ENCODE measurements around the gene IL17RC. TPM values are rescaled to one million over a fixed set of nuclear protein-coding genes. Genes with fewer than 3 reads are reported as not detected.

Gene IL17RC
- total RNA-seq, 4 donors from 2014 or later: 9.7 to 63.7 (median 33.9) TPM

DNA sequence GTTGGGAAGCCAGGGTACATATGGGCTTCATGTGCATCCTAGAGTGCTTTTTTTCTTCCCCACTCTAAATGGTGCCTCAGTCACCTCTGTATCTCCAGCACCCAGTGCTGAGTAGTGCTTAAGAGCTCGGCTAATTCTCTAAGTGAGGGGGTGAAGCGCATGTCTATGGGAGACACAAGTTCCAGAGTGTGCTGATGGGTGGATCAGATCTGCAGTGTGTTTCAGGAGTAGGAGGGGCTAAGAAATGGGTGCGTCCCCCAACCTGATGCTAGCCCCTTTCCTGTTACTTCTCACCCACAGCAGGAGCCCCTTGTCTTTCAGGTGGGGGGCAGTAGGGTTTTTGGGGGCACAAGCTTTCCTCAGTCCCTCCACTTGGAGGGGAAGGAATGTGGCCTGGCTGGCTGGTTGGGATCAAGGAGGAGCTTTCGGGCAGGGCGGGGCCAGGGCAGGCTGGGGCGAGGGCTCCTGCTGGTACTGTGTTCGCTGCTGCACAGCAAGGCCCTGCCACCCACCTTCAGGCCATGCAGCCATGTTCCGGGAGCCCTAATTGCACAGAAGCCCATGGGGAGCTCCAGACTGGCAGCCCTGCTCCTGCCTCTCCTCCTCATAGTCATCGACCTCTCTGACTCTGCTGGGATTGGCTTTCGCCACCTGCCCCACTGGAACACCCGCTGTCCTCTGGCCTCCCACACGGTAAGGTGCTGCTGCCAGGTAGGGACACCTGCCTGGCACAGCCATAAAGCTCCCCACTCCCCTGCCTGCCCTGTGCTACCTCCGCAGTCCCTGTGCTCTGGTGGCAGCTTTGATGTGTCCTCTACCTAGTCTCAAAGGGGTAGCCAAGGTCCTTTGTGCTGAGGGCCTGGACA, 14.3 kb upstream of the IL17RC start, which contains the start of gene IL17RE:
Gene IL17RE, plus strand, starts transcription at position 477 of the 866 bp plus-strand sequence. Its CDS starts 85 bp downstream, at position 562.
- Histone ChIP-seq H3K4me1 (no peaks in the 10 kb centered on the region), H3K27me3 (no peaks in the 10 kb centered on the region), H3K36me3 (no peaks in the 10 kb centered on the region), H3K9me3 (no peaks in the 10 kb centered on the region), H3K4me3 (no peak within 1 kb of the TSS), H3K27ac (peak within 1 kb of the TSS; percentile 10 to 16)
- TF ChIP-seq, protein P1, sequence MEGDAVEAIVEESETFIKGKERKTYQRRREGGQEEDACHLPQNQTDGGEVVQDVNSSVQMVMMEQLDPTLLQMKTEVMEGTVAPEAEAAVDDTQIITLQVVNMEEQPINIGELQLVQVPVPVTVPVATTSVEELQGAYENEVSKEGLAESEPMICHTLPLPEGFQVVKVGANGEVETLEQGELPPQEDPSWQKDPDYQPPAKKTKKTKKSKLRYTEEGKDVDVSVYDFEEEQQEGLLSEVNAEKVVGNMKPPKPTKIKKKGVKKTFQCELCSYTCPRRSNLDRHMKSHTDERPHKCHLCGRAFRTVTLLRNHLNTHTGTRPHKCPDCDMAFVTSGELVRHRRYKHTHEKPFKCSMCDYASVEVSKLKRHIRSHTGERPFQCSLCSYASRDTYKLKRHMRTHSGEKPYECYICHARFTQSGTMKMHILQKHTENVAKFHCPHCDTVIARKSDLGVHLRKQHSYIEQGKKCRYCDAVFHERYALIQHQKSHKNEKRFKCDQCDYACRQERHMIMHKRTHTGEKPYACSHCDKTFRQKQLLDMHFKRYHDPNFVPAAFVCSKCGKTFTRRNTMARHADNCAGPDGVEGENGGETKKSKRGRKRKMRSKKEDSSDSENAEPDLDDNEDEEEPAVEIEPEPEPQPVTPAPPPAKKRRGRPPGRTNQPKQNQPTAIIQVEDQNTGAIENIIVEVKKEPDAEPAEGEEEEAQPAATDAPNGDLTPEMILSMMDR (IDR thresholded peaks at IDR 0.05): no peak
- no peak for TF ChIP-seq POLR2A (IDR thresholded peaks at IDR 0.05)
- intact Hi-C loops (cut with DNase I; ENCODE audit: low total_unique reads): no loop called here
- no peak for DNase-seq

DNA sequence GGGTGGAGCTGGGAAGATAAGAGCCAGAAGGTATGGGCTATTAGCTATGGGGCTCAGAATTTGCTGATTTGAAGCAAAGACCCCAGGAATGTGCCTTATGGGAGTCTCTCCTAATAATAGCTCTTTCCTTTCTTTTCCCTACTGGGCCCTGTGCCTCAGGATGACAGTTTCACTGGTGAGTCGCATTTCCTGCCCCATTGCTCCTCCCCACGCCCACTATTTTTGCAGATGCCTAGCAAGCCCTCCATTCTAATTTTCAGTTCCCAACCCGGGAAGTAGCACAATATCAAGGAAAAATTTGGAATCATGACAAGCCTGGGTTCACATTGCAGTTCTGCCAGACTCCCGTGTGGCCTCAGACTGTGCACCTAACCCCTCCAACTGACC, 13.7 kb upstream of the IL17RC start:
- H3K9me3 ChIP-seq: no peaks in the 10 kb centered on the region
- TF ChIP-seq, protein P1 (IDR thresholded peaks at IDR 0.05): no peak
- TF ChIP-seq POLR2A (IDR thresholded peaks at IDR 0.05): no peak
- intact Hi-C loops (cut with DNase I; ENCODE audit: low total_unique reads): no loop called here
- DNase-seq: no peak
- no peaks in the 10 kb centered on the region for H3K4me1 ChIP-seq
- H3K36me3 ChIP-seq: no peaks in the 10 kb centered on the region
- H3K27me3 ChIP-seq: no peaks in the 10 kb centered on the region
- H3K27ac ChIP-seq: peak overlapping the region; percentile 10 to 16
- no peak overlapping the region for H3K4me3 ChIP-seq

DNA sequence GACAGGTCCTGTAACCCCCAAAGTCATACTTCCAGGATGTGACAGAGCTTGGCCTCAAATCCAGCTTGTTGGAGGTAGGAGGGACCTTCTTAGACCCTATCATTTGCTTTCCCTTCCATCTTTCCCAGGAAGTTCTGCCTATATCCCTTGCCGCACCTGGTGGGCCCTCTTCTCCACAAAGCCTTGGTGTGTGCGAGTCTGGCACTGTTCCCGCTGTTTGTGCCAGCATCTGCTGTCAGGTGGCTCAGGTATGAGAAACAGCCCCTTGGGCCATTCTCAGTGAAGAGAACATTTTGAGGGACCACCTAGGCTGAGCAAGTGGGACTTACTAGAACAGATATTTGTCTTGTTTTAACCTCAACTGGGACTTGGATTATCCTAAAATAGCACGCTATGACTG, 13.0 kb upstream of the IL17RC start:
- intact Hi-C loops (cut with DNase I; ENCODE audit: low total_unique reads): no loop called here
- no peak for DNase-seq
- H3K4me3 ChIP-seq: no peak overlapping the region

DNA sequence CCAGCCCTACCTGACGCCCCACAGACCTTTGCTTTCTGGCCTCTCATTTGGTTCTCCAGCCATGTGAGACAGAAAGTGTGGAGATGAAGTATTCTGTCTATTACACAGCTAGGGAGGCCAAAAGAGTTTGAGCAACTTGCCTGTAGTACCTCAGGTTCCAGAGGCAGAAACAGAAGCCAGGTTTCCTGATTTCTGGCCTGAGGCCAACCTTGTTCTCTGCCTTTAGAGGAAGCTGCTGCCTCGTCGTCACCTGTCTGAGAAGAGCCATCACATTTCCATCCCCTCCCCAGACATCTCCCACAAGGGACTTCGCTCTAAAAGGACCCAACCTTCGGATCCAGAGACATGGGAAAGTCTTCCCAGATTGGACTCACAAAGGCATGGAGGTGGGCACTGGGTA, 10.4 kb upstream of the IL17RC start:
- intact Hi-C loops (cut with DNase I; ENCODE audit: low total_unique reads): no loop called here
- DNase-seq: no peak
- TF ChIP-seq, protein P1 (IDR thresholded peaks at IDR 0.05): no peak
- TF ChIP-seq POLR2A (IDR thresholded peaks at IDR 0.05): no peak

More for the DNA sequence above, 13.0 kb upstream of the IL17RC start:
- Histone ChIP-seq H3K27me3 (no peaks in the 10 kb centered on the region), H3K27ac (no peak overlapping the region), H3K4me1 (no peaks in the 10 kb centered on the region), H3K36me3 (no peaks in the 10 kb centered on the region), H3K9me3 (no peaks in the 10 kb centered on the region)
- no peak for TF ChIP-seq POLR2A (IDR thresholded peaks at IDR 0.05)
- TF ChIP-seq, protein P1 (IDR thresholded peaks at IDR 0.05): no peak

DNA sequence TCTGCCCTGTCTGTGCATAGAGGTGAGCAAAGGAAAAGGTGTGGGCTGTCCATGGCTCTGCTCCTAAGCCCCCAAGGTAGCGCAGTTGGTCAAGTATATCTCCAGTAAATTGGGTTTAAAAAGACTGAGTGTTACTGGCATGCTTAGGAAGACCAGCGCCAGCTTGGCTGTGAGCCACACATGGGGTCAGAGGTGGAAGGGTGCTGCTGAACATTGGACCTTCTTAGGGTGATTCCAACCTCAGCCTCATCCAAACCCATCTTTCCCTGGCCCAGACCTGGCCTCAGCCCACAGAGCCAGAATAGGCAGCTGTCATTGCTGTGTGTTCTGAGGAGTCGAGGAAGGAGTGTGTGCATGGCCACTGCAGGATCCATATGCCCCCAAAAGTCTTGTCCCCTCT, 8.6 kb upstream of the IL17RC start:
- no peak overlapping the region for H3K4me3 ChIP-seq
- no peaks in the 10 kb centered on the region for H3K36me3 ChIP-seq
- TF ChIP-seq, protein P1 (IDR thresholded peaks at IDR 0.05): no peak
- no peak for TF ChIP-seq POLR2A (IDR thresholded peaks at IDR 0.05)
- H3K27me3 ChIP-seq: no peaks in the 10 kb centered on the region
- no peak overlapping the region for H3K27ac ChIP-seq
- H3K9me3 ChIP-seq: no peaks in the 10 kb centered on the region
- intact Hi-C loops (cut with DNase I; ENCODE audit: low total_unique reads): no loop called here
- no peak for DNase-seq
- H3K4me1 ChIP-seq: no peaks in the 10 kb centered on the region

More for the DNA sequence above, 10.4 kb upstream of the IL17RC start:
- Histone ChIP-seq H3K27ac (no peak overlapping the region), H3K36me3 (no peaks in the 10 kb centered on the region), H3K27me3 (no peaks in the 10 kb centered on the region), H3K4me1 (no peaks in the 10 kb centered on the region), H3K4me3 (no peak overlapping the region), H3K9me3 (no peaks in the 10 kb centered on the region)
